GM19372 (cell line): ENCODE results near the gene FAM168A.
"Not testable (repeated sequence)": the region's sequence is repeated elsewhere in the genome, so short reads cannot be mapped to it uniquely, and the experiment has no call there.

Experiments
- ATAC-seq: cut with Tn5 transposase; IDR thresholded peaks from one replicate; pipeline ENCODE4 v1.9.1; 2021; ENCODE audit warnings: mild to moderate bottlenecking, low read depth, moderate library complexity; ENCODE audit not compliant: unreplicated experiment

FAM168A gene

GRCh38 chr11:73477518-73477917 lies 120.4 kb downstream of the FAM168A start:
- ATAC-seq, result no peak

GRCh38 chr11:73475549-73476095 lies 122.3 kb downstream of the FAM168A start:
- no peak for ATAC-seq

- ATAC-seq, result no peak
Measured at GRCh38 chr11:73473252-73473651, 124.7 kb downstream of the FAM168A start.

- not testable (repeated sequence) for ATAC-seq
Measured at GRCh38 chr11:73470036-73470612, 127.8 kb downstream of the FAM168A start.

- no peak for ATAC-seq
Measured at GRCh38 chr11:73469401-73469800, 128.5 kb downstream of the FAM168A start.

GRCh38 chr11:73468590-73469161 lies 129.2 kb downstream of the FAM168A start:
- no peak for ATAC-seq

GRCh38 chr11:73467505-73467904 lies 130.4 kb downstream of the FAM168A start:
- ATAC-seq, result no peak

- ATAC-seq, result no peak
Measured at GRCh38 chr11:73466643-73467042, 131.3 kb downstream of the FAM168A start.

GRCh38 chr11:73465871-73466270 lies 132.0 kb downstream of the FAM168A start:
- ATAC-seq, result no peak

- no peak for ATAC-seq
Measured at GRCh38 chr11:73465023-73465675, 132.8 kb downstream of the FAM168A start.

- no peak for ATAC-seq
Measured at GRCh38 chr11:73464347-73464746, 133.6 kb downstream of the FAM168A start.

GRCh38 chr11:73463359-73463758 lies 134.6 kb downstream of the FAM168A start:
- ATAC-seq, result no peak

- no peak for ATAC-seq
Measured at GRCh38 chr11:73461964-73462363, 135.9 kb downstream of the FAM168A start.

GRCh38 chr11:73461335-73461840 lies 136.5 kb downstream of the FAM168A start:
- ATAC-seq, result no peak

GRCh38 chr11:73458201-73458600 lies 139.7 kb downstream of the FAM168A start:
- ATAC-seq, result no peak

GRCh38 chr11:73454987-73455386 lies 142.9 kb downstream of the FAM168A start:
- ATAC-seq, result no peak

- ATAC-seq, result no peak
Measured at GRCh38 chr11:73453562-73453961, 144.3 kb downstream of the FAM168A start.

- no peak for ATAC-seq
Measured at GRCh38 chr11:73452726-73453125, 145.2 kb downstream of the FAM168A start.

- ATAC-seq, result no peak
Measured at GRCh38 chr11:73451896-73452295, 146.0 kb downstream of the FAM168A start.

GRCh38 chr11:73446766-73447165 lies 151.1 kb downstream of the FAM168A start:
- ATAC-seq, result no peak

GRCh38 chr11:73445980-73446379 lies 151.9 kb downstream of the FAM168A start:
- ATAC-seq, result no peak
